A673 (cell line): ENCODE data around the gene TTC7B.

Experiments used
- EZH2 ChIP-seq: fragments of 200-600 bp; sonication (generic); IDR thresholded peaks from 2 replicates; pipeline ENCODE4 v1.6.1; 2017; ENCODE audit warnings: borderline replicate concordance, low read depth, mild to moderate bottlenecking, mixed read lengths, antibody characterized with exemption, low read length; ENCODE audit not compliant: poor library complexity, severe bottlenecking
- TF ChIP-seq, protein P1 (sequence below): fragments of 300-800, 200-600 bp; sonication (generic); conservative IDR thresholded peaks from 2 replicates; pipeline ENCODE4 v1.5.1; 2017; ENCODE audit warnings: low read depth, mild to moderate bottlenecking, antibody characterized with exemption, low read length, moderate library complexity, mixed read lengths

DNA sequence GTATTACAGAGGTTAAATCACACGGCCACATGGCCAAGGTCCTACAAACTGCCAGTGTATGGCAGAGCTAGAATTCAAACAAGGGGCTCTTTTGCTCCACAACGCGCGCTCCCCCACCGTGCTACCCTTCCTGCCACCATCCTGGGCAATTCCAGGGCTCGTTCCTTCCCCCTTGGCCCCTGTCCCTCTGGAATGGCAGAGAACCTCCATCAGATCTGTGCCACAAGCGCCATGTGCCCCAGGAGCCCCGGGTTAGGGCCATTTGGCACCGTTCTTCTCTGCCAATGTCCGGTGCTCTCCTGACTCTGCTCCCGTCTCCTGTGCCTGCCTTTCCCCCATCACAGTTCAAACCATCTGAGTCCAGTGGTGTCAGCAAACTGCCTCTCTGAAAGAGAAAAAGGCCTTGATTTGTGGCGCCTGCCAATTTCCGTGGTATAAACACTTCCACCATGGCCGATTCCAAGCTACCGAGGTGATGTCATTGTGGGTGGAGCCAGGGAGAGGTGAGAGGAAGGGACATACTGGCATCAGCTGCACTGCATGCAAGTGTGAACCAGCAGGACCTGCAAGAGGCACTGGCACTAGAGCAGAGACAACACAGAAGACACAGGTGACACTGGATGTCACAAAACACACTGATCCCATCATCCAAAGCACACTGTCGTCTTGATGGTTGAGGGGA lies 256.3 kb downstream of the TTC7B start:
- TF ChIP-seq, protein P1, sequence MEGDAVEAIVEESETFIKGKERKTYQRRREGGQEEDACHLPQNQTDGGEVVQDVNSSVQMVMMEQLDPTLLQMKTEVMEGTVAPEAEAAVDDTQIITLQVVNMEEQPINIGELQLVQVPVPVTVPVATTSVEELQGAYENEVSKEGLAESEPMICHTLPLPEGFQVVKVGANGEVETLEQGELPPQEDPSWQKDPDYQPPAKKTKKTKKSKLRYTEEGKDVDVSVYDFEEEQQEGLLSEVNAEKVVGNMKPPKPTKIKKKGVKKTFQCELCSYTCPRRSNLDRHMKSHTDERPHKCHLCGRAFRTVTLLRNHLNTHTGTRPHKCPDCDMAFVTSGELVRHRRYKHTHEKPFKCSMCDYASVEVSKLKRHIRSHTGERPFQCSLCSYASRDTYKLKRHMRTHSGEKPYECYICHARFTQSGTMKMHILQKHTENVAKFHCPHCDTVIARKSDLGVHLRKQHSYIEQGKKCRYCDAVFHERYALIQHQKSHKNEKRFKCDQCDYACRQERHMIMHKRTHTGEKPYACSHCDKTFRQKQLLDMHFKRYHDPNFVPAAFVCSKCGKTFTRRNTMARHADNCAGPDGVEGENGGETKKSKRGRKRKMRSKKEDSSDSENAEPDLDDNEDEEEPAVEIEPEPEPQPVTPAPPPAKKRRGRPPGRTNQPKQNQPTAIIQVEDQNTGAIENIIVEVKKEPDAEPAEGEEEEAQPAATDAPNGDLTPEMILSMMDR: no peak
- no peak for TF ChIP-seq EZH2
